Activated naive CD8-positive, alpha-beta T cell treated with anti-CD3 and anti-CD28 coated beads, Interleukin-2, amount 50 U/mL, for 16 hours (primary cell): ENCODE data around the gene CACNA1B.

Experiments used
- DNase-seq: peaks from one replicate; pipeline ENCODE4 v3.0.0-alpha.2; 2020; ENCODE audit warnings: low read depth, low spot score

CACNA1B gene

GRCh38 chr9:138037140-138037539 is 159.6 kb downstream of the CACNA1B start:
- no peak for DNase-seq

GRCh38 chr9:138038244-138038671 is 160.7 kb downstream of the CACNA1B start:
- no peak for DNase-seq

GRCh38 chr9:138040446-138041430 is 163.2 kb downstream of the CACNA1B start:
- no peak for DNase-seq

- no peak for DNase-seq
Observed at GRCh38 chr9:138042146-138042545, 164.6 kb downstream of the CACNA1B start.

- no peak for DNase-seq
Observed at GRCh38 chr9:138042640-138043039, 165.1 kb downstream of the CACNA1B start.

- no peak for DNase-seq
Observed at GRCh38 chr9:138043061-138043410, 165.5 kb downstream of the CACNA1B start.

GRCh38 chr9:138043411-138044345 is 166.1 kb downstream of the CACNA1B start:
- no peak for DNase-seq

GRCh38 chr9:138044485-138045383 is 167.2 kb downstream of the CACNA1B start:
- no peak for DNase-seq

GRCh38 chr9:138045541-138046490 is 168.2 kb downstream of the CACNA1B start:
- no peak for DNase-seq

- no peak for DNase-seq
Observed at GRCh38 chr9:138046641-138047301, 169.2 kb downstream of the CACNA1B start.

GRCh38 chr9:138047469-138048040 is 170.0 kb downstream of the CACNA1B start:
- DNase-seq, result no peak

GRCh38 chr9:138048184-138048583 is 170.6 kb downstream of the CACNA1B start:
- DNase-seq, result no peak

- DNase-seq, result no peak
Observed at GRCh38 chr9:138049085-138049778, 171.7 kb downstream of the CACNA1B start.

GRCh38 chr9:138049779-138050471 is 172.3 kb downstream of the CACNA1B start:
- no peak for DNase-seq

- DNase-seq, result no peak
Observed at GRCh38 chr9:138050472-138051330, 173.1 kb downstream of the CACNA1B start.

- no peak for DNase-seq
Observed at GRCh38 chr9:138051586-138052321, 174.2 kb downstream of the CACNA1B start.
